ENCODE data around the gene TRAF3.

Gene TRAF3

GRCh38 chr14:102906616-102907302, 129.5 kb downstream of the TRAF3 start:
- no peak for TF ChIP-seq TAF1 (IDR thresholded peaks at IDR 0.05; ENCODE audit: low read depth)
- TF ChIP-seq CEBPB (IDR thresholded peaks at IDR 0.05): no peak
- no peak for TF ChIP-seq TEAD4 (IDR thresholded peaks at IDR 0.05)
- TF ChIP-seq TCF12 (IDR thresholded peaks at IDR 0.05; ENCODE audit: low read depth): no peak
- no peak for TF ChIP-seq CREB1 (IDR thresholded peaks at IDR 0.05; ENCODE audit: low read depth)
- TF ChIP-seq RAD21 (IDR thresholded peaks at IDR 0.05; ENCODE audit: low read depth): no peak
- TF ChIP-seq ZBTB7A (IDR thresholded peaks at IDR 0.05; ENCODE audit: low read depth): no peak
- TF ChIP-seq MAX (IDR thresholded peaks at IDR 0.05): no peak
- no peak for TF ChIP-seq FOXM1 (IDR thresholded peaks at IDR 0.05; ENCODE audit: borderline replicate concordance, low read depth)
- no peak for TF ChIP-seq REST (IDR thresholded peaks at IDR 0.05; ENCODE audit: low read depth)
- TF ChIP-seq EP300 (IDR thresholded peaks at IDR 0.05; ENCODE audit: borderline replicate concordance): no peak
- TF ChIP-seq YY1 (IDR thresholded peaks at IDR 0.05; ENCODE audit: low read depth): no peak
- no peak for TF ChIP-seq USF1 (IDR thresholded peaks at IDR 0.05)
- TF ChIP-seq EGR1 (IDR thresholded peaks at IDR 0.05): no peak
- no peak for TF ChIP-seq NFIC (IDR thresholded peaks at IDR 0.05)

- TF ChIP-seq EGR1 (IDR thresholded peaks at IDR 0.05) (no peak), TCF12 (IDR thresholded peaks at IDR 0.05; ENCODE audit: low read depth) (no peak), REST (IDR thresholded peaks at IDR 0.05; ENCODE audit: low read depth) (no peak), YY1 (IDR thresholded peaks at IDR 0.05; ENCODE audit: low read depth) (no peak), NFIC (IDR thresholded peaks at IDR 0.05) (no peak), RAD21 (IDR thresholded peaks at IDR 0.05; ENCODE audit: low read depth) (no peak), CEBPB (IDR thresholded peaks at IDR 0.05) (no peak), TEAD4 (IDR thresholded peaks at IDR 0.05) (no peak), EP300 (IDR thresholded peaks at IDR 0.05; ENCODE audit: borderline replicate concordance) (no peak), FOXM1 (IDR thresholded peaks at IDR 0.05; ENCODE audit: borderline replicate concordance, low read depth) (no peak), CREB1 (IDR thresholded peaks at IDR 0.05; ENCODE audit: low read depth) (no peak), ZBTB7A (IDR thresholded peaks at IDR 0.05; ENCODE audit: low read depth) (no peak), TAF1 (IDR thresholded peaks at IDR 0.05; ENCODE audit: low read depth) (no peak), USF1 (IDR thresholded peaks at IDR 0.05) (no peak), MAX (IDR thresholded peaks at IDR 0.05) (no peak)
These were observed 130.1 kb downstream of the TRAF3 start for GRCh38 chr14:102907303-102907844.

- TF ChIP-seq ZBTB7A (IDR thresholded peaks at IDR 0.05; ENCODE audit: low read depth): no peak
- TF ChIP-seq TAF1 (IDR thresholded peaks at IDR 0.05; ENCODE audit: low read depth): no peak
- TF ChIP-seq FOXM1 (IDR thresholded peaks at IDR 0.05; ENCODE audit: borderline replicate concordance, low read depth): no peak
- no peak for TF ChIP-seq USF1 (IDR thresholded peaks at IDR 0.05)
- no peak for TF ChIP-seq NFIC (IDR thresholded peaks at IDR 0.05)
- TF ChIP-seq TCF12 (IDR thresholded peaks at IDR 0.05; ENCODE audit: low read depth): no peak
- TF ChIP-seq MAX (IDR thresholded peaks at IDR 0.05): no peak
- TF ChIP-seq YY1 (IDR thresholded peaks at IDR 0.05; ENCODE audit: low read depth): no peak
- TF ChIP-seq REST (IDR thresholded peaks at IDR 0.05; ENCODE audit: low read depth): no peak
- no peak for TF ChIP-seq EP300 (IDR thresholded peaks at IDR 0.05; ENCODE audit: borderline replicate concordance)
- no peak for TF ChIP-seq TEAD4 (IDR thresholded peaks at IDR 0.05)
- TF ChIP-seq RAD21 (IDR thresholded peaks at IDR 0.05; ENCODE audit: low read depth): no peak
- no peak for TF ChIP-seq CEBPB (IDR thresholded peaks at IDR 0.05)
- no peak for TF ChIP-seq EGR1 (IDR thresholded peaks at IDR 0.05)
These were observed 130.9 kb downstream of the TRAF3 start for GRCh38 chr14:102907980-102908730.
